HG02973 (cell line): ENCODE measurements around the gene CCDC187.

Source experiments
- ATAC-seq: cut with Tn5 transposase; IDR thresholded peaks from one replicate; pipeline ENCODE4 v1.9.1; 2021; ENCODE audit warnings: moderate library complexity; ENCODE audit not compliant: unreplicated experiment

CCDC187 gene

DNA sequence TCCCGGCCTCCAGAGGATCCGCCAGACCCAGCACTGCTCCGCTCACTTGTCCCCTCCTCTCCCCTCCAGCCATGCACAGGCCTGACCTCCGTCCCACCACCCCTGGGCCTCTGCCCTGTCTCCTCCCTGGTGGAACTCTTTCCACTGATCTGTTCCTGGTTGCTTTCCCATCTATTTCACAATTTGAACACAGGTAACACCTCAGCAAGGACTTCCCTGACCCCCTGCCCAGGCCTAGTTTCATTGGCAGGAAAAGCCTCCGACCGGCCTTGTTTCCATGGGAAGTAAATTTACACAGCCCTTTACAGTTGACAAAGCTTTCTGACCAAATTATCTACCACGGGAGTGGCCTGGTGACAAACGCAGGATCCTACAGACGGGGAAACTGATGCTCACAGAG lies 73.1 kb downstream of the CCDC187 start:
- no peak for ATAC-seq

DNA sequence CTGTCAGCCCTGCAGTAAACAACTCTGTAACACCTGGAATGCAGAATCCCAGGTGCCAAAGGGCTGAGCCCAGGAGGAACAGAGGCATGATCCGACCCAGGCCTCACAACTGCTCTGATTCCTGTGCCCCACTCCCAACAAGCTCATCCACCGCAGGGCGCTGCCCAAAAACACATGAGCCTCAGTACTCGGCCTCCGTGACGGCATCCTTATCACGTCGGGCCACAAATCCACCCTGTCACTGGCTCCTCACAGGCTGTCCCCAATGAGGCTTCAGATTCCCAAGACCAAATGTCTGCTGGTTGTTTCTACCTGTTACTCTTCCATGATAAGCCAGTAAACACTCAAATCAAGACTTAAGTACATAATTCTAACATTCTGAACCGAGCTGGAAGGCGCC lies 73.5 kb downstream of the CCDC187 start:
- no peak for ATAC-seq

DNA sequence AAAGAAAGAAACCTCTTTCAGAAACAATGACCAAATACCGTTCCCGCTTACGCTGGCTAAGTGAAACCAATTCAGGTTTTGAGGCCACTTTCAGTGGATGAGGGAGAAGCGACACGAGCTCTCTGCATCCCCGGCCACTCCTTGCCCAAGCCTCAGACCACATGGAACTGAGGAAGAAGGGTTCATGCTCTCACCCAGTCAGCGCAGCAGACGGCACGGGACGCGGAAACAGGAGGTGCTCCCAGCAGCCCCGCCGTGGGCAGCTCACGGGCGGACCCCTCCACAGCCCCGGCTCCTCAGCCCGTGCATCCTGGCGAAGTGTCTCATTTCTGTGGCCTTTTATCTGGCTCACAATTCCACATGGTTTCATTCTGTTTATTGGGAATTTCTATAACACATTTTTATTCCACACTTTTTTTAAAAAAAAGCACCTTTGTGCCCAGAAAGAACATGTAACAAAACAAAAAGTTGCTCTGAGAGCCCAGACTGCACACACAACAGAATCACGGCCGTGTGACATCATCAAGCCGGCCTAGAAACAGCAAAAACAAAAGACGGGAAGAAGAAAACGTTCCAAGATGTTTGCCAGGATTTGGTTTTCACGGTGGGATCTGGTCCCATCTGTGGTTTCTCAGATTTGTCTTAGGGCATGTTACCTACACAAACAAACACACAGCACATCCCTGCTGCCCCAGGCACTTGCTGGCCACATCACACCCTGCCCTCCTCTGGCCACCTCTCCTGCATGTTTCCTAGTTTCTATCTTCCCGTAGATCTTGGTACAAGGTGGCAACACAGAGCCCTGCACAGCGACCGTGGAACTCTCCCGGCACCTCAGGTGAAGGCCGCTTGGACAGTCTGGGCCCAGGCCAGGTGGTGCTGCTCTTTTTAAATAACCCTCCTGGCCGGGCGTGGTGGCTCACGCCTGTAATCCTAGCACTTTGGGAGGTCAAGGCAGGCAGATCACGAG lies 74.5 kb downstream of the CCDC187 start:
- ATAC-seq = no peak

DNA sequence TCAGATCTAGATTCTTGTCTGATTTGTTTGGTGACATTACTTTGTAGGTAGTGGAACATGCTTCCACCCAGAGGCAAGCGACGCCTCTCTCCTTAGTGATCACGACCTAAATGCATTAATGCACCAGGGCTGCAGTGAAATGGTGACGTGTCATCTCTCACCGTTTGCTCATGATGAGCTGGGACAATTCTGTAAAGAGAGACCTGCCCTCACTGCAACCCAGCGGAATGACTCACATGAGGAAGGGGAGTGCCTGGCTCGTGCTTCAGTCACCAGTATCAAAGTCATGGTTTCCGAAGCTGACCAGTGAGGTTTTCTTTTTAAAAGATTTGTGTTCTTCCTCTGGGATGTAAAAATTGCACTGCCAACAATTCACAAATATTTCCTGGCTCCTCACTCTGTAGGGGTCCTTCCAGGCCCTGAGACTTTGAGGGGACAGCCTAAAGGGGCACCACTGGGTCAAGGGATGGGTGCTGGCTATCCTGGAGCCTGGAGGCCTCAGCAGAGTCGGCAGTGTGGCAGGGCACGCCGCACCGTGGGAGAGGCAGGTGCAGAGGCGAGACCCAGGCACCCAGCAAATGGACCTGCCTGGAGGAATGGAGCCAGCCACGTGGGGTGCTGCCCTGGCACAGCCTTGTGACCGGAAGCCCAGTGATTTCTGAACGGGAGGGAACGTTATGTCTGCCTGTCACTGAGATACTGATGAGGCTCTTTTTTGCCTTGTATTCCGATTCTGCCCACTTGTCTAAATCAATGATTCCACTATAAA lies 75.6 kb downstream of the CCDC187 start:
- ATAC-seq = no peak

DNA sequence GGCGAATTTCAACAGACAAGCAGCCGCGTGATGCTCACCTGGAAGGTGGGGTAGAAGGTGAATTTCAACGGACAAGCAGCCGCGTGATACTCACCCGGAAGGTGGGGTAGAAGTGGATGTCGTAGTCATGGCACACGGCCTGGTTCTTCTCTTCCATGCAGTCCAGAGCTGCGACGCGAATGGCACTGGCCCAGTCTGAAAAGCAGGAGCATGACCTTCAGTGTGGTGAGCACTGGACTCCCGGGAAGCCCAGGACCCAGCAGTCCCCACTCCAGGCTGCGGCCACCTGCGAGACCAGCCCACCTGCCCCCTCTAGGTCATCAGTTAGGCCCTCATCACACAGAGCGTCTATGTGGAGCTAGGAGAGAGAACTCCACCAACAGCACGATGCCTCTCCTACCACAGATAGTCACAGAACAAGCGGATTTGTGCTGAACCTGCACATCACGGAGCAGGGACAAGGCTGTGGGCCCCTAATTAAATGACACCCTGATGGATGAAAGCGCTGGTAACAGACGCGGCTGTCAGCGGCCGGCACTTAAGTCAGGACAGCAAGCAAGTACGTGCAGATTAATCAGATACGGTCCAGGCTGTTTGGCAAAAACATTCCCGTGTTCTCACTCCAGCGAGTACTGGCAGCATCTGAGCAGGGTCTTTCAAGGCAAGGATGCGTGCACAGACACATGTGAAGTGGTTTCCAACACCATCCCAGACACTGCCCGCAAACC lies 77.0 kb downstream of the CCDC187 start:
- ATAC-seq = no peak

DNA sequence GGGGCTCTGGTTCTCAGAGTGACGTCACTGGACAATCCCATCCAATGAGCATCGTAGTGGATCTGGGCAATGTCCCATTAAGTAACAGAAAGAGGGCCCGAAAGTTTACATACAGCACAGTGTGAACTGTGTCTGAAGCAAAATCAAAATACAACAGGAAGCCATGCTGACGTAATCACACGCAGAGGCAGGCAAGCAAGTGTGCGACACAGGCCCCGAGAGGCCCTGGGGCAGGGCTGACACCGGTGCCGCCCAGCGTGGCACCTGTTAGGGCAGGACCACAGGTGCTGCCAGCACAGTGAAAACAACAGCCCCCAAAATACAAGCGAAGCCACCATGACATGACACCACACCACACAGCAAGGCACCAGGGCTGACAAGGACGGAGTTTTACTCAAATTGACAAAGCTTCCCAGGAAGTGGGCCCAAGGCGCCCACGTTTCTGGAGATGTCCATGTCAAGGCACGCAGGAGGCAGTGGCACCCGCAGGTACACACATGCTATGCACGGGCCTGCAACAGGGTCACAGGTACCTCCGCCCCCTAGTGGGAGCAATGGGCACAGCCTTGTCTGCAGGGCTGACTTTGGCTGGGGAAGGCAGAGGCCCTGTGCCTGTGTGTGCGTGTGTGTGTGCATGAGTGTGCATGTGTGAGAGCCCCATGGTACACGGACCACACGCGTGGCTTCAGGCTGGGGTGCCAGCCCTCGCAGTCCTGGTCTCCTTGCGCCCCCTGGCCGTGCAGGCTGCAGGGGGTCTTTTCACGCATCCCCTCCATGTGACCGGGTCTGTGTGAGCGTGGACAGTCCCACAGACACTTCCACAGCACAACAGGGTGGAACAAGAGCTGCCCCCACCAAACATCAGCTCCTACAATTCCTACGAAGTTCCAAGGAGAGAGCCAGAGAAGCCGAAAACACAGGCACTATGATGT lies 77.9 kb downstream of the CCDC187 start:
- ATAC-seq = peak; percentile 36

DNA sequence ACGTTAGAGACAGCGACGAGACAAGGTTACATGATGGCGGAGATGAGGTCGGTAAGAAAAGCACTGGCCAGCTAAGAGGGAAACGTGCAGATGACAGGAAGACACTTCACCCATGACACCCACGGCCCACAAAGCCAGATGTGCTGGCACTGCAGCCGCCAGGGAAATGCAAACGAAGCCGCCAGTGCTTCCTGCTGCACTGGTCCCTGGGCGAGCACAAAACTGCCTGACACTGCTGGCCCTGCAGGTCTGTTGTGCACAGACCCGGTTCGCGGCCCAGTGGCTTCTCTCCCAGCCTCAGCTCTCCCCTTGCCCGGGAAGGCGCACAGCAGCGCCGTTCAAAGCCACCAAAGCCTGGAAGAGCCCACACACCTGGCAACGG lies 78.5 kb downstream of the CCDC187 start:
- peak; percentile 45 for ATAC-seq

DNA sequence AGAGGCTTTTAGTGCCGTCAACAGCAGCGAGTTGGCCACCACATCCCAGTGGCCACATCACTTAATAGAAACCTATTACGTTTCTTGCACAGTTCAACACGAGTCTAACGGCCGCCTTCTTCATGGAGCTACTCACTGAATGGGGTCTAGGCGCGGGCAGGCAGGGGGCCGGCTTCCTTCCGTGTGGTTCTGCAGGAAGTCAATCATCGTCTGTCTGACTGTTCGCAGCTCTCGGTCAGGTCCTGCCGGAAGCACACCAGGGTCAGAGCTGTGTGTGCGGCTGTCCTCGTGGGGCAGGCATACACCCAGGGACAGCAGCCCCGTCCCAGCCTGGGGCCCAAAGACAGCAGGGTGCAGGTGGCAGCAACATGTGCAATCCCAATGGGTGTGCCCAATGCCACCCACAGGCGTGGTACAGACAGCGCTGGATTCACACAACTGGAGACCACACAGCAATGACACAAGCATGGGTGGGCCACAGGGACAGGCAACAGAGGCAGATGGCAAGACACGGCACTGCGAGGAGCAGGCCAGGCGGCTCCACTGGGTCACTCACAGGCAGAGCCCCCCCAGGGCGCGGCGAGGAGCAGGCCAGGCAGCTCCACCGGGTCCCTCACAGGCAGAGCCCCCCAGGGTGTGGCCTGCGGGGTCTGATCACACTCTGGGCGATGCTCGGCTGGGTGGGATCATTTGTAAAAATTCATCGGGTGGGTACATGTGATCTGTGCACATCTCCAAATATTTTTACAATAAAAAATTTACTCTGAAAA lies 79.8 kb downstream of the CCDC187 start:
- ATAC-seq = no peak

DNA sequence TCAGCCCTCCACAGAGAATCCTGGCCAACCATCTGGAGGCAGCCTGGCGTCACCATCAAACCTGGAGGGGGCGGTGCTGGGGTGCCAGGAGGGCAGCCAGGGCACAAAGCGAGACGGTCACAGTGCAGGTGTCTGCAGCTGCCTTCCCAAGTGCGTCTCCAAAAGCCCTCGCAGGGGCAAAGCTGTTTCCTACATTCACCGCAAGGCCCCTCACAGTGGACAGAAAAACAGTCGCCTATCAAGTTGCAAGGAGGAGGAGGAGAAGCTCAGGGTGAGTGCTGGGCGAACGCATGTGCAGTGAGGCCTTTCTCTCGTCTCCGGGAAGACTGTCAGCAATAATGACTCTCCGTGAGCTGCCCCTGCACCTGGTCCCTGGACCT lies 81.0 kb downstream of the CCDC187 start:
- no peak for ATAC-seq

DNA sequence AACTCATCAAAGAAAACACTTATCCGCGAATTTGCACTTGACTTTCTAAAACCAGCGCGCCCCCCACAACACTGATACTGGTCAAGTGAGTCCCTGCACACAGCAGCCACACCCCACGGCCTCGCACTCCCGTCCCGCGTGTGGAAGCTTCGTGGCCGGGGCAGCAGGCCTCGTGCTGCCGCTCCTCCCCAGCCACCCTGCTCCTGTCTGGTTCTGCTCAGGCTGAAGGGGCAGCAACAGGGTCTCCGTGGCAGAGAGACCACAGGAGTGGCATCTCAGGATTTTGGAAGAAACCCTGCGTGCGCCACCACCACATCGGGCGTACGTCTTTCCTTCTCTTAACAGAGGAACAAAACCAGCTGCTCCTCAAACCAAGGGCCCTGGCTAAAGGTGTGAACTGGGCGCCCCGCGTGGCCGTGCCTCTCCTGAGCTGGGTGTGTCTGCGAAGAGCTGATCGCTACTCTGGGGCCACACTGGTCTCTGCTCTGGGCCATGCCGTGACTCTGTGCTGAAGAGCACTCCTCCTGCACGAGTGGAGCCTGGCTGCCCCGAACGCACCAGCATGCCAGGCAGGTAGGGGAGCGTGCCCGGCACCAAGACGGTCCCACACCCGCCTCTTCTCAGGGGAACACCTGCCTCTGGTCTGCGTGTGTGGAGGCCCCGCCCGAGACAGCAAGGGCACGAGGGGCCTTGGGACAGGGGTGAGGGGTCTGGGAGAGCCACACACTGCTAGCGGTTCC lies 81.6 kb downstream of the CCDC187 start:
- no peak for ATAC-seq

DNA sequence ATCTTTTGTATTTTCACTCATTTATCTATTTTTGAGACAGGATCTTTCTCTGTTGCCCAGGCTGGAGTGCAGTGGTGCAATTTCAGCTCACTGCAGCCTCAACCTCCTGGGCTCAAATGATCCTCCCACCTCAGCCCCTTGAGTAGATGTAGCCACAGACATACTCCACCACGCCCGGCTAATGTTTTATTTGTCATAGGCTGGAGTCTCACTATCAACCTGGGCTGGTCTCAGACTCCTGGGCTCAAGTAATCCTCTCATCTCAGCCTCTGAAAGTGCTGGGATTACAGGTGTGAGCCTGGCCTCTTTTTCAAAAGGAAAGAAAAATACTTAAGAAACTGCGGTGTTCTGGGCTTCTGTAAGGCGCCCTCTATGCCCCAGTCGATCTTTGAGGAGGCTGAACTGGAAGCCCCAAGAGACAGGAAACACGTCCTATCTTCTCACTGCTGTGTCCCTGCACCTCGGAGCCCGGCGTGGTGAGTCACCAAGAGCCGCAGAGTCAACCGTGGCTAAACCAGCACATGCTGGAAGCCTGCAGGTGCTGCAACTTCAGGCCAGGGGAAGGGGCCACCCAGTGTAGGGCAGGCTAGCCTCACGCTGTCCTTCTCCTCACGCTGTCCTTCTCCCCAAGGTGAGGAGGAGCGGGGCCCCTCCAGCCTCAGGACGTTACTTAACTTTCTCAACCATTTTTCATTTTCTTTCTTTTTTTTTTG lies 83.7 kb downstream of the CCDC187 start:
- ATAC-seq = no peak

DNA sequence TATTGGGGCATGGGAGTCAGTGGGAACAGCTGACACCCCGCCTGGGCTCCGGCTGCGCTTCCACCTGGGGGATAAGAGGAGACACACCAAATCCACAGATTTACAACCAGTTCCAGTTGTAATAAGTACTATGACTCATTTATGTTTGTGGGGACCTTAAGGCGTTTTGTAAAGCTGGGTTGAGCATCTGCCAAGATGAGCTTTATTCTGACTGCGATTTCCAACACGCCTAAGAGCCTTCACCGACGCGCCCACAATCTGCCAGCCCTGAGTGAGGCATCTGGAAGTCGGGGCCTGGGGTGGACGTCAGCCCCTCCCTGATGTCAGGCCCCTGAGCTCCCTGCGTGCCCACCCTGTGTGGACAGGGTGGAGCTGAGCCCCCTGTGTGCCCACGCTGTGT lies 84.6 kb downstream of the CCDC187 start:
- ATAC-seq = no peak

DNA sequence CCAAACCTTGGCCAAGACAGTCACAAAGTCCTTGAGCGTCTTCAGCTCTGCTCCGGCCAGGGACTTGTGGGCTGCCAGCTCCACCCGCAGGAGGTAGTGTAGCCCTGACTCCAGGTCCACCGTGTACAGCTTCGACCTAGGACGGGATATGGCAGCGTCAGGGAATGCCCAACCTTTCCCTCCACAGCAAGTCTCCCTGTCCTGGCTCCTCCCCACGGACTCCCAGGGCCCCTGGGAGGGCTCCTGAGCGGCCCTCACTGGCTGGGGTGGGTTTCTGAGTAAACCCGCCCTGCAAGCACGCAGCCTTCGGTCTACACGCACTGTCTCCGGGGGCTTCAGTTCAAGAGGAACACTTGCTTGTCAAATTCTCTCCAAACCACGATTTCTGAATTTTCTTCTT lies 85.2 kb downstream of the CCDC187 start:
- no peak for ATAC-seq

DNA sequence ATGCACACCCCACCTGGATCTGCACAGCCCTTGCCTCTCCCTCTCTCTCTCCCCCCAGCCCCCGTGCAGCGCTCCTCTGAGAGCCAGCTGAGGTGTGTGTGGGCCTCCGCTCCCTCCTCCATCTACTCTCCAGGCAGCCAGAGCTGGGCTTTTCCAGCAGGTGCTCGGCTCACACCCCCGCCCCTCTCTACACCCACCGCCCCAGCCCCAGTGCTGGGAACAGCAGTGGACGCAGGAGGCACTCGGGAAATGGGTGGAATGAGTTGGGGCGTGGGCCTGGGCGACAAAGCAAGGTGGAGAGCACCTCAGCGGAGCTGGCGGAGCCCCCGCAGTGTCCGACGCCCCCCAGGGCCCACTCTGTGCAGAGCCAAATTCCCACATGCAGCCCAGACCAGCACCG lies 85.6 kb downstream of the CCDC187 start:
- ATAC-seq = no peak

DNA sequence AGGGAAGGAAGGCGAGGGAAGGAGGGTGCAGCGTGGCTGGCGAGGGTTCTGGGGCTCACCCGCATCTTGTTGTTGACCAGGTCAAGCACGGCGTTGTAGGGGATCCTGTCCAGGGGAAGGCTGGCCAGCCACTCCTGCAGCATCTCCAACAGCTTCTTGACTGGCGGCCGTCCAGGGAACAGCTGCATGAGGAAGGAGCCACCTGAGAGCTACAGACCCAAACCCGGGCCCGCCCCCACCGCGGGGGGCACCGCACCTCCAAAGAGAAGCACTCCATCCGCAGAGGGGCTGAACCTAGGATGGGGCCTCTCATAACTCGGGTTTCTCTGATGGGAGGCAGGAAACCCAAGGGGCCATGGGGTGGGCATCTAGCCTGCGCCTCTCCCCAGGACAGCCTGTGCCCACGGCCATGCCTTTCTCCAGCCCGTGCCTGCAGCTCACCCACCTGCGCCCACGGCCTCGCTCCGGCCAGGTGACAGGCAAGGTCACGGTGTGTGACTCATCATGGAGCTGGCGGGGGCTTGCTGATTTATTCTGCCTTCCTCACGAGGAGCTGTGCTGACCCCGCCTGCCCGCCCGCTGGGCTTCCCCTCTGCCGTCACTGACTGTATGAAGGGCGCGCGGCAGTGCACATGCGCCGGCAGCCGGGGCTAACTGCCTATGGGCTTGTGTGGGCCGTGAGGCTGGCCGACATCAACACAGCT lies 87.2 kb downstream of the CCDC187 start:
- no peak for ATAC-seq

DNA sequence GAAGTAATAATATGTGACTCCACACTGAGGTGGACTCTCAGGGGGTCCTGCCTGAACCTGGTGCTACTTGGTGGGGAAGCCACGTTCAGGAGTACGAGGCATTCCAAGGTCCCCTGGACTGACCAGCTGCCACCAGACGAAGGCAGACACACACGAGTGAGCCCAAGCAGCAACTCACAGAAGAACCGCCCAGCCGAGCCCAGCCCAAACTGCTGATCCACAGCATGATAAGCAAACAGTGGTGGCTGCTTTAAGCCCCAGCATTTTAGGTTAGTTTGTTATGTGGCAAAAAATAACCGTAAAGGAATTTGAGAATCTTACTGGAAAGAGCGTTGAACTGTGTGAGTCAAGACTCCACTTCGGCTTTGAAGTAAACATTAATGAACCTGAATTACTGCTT lies 90.2 kb downstream of the CCDC187 start:
- no peak for ATAC-seq

DNA sequence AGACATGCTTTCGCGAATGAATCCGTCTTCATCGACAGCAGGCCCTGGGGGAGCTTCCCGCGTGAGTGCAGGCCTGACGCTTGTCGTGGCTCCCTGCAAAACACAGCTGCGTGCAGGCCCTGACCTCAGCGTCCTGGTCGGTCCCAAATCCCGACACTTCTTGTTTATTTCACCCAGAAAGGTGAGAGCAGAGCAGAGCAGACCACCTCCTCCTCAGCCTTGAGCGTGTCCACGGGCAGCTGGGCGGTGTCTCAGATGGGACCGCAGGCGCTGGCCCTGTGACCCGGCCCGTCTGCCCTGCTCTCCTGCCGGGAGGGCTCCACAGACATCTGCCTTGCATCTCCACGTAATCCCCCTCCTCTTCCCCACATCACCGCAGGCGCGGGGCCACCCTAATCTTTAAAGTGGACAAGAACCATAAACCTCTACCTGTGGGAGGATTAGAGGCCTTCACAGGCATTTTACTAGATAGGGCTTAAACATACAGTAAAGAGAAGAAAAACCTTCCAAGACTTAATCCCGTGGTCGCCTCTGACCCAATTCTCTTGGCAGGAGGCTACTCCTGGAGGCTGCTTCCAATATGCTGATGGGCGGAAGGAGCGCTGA lies 91.4 kb downstream of the CCDC187 start:
- no peak for ATAC-seq
